22Rv1 (cell line): ENCODE data around the gene ACTR6.

Source experiments
- H3K27ac ChIP-seq: fragments of 450-650 bp; 2 replicates; pipeline ENCODE4 v1.5.1; 2017
- ZFX ChIP-seq: fragments of 450-650 bp; IDR thresholded peaks from 2 replicates; pipeline ENCODE4 v1.6.1; 2017; ENCODE audit warnings: antibody characterized with exemption, borderline replicate concordance
- TF ChIP-seq, protein P1 (sequence below): fragments of 450-650 bp; IDR thresholded peaks from 2 replicates; pipeline ENCODE4 v1.5.1; 2017; ENCODE audit warnings: mild to moderate bottlenecking

ACTR6 gene

DNA sequence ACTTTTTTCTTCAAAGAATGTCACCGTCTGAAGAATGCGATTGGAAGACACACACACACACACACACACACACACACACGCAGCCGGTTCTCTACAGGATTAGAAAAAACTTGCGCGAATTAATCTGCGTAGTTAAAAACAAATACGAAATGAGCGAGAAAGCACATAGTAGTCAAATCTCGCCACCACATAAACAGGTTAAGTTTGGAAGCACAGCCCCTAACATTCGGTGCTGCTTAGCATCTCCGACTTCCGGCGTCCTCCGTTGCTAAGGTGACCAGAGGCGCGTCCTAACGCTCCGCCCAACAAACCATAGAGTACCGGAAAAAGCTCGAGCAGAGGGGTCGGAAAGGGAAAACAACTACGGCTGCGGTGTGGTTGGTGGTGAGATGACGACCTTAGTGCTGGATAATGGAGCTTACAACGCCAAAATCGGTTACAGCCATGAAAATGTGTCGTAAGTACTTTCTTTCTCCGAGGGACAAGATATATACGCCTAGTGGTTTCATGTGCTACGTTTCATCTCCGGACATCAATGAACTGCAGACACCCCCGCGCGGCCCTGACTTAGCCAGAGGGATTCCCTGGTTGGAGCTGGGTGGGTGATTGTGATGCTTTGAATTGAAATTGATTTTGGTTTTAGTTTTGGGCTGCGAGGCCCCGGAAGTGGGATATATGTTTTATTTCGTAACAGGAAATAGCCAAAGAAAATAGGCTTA, at the start of gene ACTR6:
Gene ACTR6 (plus strand): TSS at position 353 of the 719 bp plus-strand sequence. CDS start 37 bp downstream, at position 390.
- H3K27ac ChIP-seq: peak within 1 kb of the TSS; percentile 89
- no peak for TF ChIP-seq ZFX
- TF ChIP-seq, protein P1, sequence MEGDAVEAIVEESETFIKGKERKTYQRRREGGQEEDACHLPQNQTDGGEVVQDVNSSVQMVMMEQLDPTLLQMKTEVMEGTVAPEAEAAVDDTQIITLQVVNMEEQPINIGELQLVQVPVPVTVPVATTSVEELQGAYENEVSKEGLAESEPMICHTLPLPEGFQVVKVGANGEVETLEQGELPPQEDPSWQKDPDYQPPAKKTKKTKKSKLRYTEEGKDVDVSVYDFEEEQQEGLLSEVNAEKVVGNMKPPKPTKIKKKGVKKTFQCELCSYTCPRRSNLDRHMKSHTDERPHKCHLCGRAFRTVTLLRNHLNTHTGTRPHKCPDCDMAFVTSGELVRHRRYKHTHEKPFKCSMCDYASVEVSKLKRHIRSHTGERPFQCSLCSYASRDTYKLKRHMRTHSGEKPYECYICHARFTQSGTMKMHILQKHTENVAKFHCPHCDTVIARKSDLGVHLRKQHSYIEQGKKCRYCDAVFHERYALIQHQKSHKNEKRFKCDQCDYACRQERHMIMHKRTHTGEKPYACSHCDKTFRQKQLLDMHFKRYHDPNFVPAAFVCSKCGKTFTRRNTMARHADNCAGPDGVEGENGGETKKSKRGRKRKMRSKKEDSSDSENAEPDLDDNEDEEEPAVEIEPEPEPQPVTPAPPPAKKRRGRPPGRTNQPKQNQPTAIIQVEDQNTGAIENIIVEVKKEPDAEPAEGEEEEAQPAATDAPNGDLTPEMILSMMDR: no peak

DNA sequence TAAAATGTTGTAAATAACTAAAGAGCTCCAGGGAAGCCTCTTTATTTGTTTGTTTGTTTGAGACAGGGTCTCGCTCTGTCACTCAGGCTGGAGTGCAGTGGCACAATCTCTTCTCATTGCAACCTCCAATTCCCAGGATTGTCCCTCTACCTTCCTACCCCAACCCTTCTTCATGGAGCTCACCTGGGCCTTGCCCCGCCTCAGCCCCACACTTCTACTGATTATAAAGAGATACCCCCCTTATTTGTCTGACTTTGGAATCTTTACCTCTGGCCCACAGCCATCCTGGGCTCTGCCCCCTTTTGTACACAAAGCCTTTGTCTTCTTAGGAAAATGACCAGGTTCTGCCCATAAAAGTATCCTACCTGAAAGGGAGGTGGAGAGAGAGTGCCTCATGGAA, 48.8 kb upstream of the ACTR6 start:
- 0 out of 2 replicates have a peak overlapping the region, but pooled peaks have one; percentile 7 for H3K27ac ChIP-seq

DNA sequence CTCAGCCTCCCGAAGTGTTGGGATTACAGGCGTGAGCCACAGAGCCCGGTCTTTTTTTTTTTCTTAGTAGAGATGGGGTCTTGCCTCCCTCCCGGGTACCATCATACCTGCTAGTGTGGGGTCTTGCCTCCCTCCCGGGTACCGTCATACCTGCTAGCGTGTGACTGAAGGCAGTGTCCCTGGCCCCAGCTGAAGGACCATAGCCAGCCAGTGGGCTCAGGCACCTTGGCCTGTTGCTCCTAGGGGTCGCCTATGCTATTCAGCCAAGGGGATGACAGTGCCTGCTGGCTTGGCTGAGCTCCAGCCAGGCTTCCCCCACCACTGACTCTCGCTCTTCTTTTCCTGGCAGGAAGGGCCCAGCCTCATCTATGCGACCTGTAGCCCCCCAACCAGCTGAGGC, 47.5 kb upstream of the ACTR6 start:
- no peak overlapping the region for H3K27ac ChIP-seq
- TF ChIP-seq ZFX: no peak
- TF ChIP-seq, protein P1: no peak

More for the DNA sequence above, 48.8 kb upstream of the ACTR6 start:
- TF ChIP-seq, protein P1: no peak

DNA sequence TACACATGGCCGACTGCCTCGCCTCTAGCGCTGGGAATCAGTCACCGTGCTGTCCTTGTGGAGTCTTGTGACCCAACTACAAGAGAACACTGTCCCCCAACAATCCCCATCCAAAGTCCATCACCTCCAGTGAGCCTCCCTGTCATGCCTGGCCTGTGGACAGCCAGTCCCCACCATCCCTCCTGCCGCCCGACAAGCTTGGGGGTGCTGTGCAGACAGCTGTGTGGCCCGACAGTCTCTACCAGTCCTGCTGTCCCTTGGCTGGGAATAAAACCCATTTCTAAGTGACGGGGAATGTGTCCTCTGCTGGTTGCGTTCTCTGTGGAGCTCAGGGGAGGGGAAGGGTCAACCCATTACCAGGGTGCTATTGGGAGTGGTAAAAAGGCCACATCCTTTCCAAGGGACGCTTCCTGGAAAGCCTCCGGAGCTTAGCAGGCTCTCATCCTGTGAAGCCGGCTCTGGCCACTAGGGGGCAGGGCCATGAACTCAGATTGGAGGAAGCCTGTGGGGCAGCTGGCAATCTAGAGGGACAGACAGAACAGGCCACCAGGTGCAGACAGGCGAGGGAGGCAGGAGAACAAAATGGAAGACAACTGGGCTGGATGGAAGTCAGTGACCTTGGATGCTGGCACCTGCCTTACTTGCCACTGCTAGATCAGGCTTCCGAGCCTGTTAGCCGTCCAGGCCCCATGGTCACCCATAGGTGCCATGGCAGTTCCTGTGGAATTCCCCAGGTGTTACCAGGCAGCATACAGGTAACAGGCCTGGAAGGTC, 46.0 kb upstream of the ACTR6 start:
- TF ChIP-seq, protein P1: peak; percentile 98
- no peak for TF ChIP-seq ZFX
- no peak overlapping the region for H3K27ac ChIP-seq

DNA sequence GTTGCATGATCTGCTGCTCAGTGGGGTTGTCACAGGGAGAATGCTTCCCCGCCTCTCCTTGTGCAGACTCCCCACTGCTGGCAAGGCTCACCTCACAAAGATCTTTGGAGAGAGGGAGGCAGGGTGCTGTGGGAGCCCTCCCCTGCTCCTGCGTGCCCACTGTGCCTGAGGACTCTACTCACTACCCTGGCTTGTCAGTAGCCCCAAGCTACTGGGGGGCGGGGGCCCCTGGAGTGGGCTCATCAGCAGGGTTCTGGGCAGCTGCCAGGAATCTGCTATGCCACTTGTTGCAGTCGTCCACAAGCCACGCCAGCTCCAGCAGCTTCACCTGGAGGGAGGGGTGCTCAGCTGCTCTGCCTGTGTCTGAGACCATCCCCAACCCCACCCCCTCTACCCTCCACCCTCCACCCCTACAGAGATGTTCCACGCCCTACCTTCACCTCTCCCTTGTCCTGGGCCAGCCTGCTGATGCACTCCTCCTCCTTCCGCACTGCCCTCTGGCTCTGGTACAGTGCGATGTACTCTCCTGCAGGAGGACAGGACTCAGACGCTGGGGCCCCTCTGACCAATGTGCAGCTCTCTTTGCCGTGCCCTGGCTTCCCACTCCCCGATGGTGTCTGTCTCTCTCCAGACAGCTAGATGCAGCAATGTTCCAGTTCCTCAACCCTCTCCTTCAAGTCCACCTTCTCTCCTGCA, 43.7 kb upstream of the ACTR6 start:
- no peak overlapping the region for H3K27ac ChIP-seq
- TF ChIP-seq, protein P1: no peak
- TF ChIP-seq ZFX: no peak

DNA sequence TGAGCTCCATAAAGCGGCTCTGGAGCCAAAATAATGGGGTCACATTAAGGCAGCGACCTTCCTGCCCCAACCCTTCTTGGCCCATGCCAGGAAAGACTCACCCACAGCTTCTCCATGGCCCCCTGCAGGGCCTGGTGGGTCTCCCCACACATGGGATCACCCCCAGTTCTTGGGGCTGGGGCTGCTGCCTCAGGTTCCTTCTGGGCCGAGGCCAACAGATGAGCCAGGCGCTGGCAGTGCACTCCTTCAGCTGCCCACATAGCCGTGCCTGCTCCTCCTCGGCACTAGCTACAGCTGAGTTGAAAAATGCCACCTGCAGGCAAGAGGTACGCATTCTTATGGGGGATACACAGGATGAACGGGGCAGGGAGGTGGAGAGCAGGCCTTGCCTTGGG, 43.2 kb upstream of the ACTR6 start:
- H3K27ac ChIP-seq: no peak overlapping the region
- no peak for TF ChIP-seq ZFX
- TF ChIP-seq, protein P1: no peak

DNA sequence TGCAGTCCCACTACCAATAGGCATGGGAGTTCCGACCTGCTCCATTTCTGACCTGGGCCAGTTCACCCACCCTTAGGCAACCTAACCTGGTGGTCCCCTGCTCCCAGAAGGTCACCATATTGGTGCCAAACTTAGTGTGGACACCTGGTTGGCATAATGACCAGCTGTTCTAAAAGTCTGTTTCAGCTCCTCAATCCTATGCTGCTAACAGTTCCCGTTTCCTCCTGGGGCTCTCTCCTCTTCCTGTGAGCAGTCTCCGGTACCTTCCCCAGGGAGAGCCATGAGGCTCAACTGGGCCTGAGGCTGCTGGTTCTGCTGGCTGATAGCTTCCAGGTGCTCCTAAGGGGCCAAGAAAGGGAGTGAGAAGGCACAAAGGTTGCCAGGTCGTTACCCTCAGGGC, 42.1 kb upstream of the ACTR6 start:
- no peak for TF ChIP-seq ZFX
- TF ChIP-seq, protein P1: no peak
- H3K27ac ChIP-seq: no peak overlapping the region
